MM.1S (cell line): ENCODE data around the gene RFTN1.

Experiments used
- EZH2 ChIP-seq: fragments of 300-600 bp; sonication (generic); optimal IDR thresholded peaks from 2 replicates; pipeline ENCODE3; 2017; ENCODE audit warnings: low read depth, mild to moderate bottlenecking, antibody characterized with exemption, low read length, mixed read lengths
- TF ChIP-seq, protein P1 (sequence below): fragments of 300-600 bp; sonication (generic); IDR thresholded peaks from 2 replicates; pipeline ENCODE4 v1.5.1; 2016; ENCODE audit warnings: antibody characterized with exemption, low read length, mixed read lengths

DNA sequence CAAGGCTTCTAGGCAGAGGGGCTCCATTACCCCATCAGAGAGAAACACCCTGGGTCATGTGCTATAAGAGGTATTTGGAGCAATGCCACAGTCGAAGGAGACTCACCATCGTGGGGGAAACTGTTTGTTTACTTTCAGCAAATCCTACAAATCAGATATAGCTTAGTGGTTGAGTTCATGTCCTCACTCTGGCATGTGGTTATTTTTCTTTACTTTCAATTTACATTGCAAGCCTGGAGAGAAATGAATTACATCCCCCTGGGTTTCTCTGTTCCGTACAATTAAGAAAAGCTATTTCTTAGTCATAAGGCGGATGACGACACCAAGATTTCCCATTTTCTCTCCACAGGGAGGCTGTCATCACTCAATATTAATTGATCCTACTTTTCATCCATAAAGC is 36.9 kb downstream of the RFTN1 start:
- TF ChIP-seq, protein P1, sequence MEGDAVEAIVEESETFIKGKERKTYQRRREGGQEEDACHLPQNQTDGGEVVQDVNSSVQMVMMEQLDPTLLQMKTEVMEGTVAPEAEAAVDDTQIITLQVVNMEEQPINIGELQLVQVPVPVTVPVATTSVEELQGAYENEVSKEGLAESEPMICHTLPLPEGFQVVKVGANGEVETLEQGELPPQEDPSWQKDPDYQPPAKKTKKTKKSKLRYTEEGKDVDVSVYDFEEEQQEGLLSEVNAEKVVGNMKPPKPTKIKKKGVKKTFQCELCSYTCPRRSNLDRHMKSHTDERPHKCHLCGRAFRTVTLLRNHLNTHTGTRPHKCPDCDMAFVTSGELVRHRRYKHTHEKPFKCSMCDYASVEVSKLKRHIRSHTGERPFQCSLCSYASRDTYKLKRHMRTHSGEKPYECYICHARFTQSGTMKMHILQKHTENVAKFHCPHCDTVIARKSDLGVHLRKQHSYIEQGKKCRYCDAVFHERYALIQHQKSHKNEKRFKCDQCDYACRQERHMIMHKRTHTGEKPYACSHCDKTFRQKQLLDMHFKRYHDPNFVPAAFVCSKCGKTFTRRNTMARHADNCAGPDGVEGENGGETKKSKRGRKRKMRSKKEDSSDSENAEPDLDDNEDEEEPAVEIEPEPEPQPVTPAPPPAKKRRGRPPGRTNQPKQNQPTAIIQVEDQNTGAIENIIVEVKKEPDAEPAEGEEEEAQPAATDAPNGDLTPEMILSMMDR: no peak
- TF ChIP-seq EZH2: no peak
